IMR-90 (cell line): ENCODE measurements around the gene PHACTR3. TPM values are rescaled to one million over a fixed set of nuclear protein-coding genes. Genes with fewer than 3 reads are reported as not detected.

Experiments
- ATAC-seq: fragments of 200-7000 bp; cut with Tn5 transposase; 2 replicates; pipeline ENCODE4 v1.9.1; 2020; ENCODE audit warnings: low read depth, mild to moderate bottlenecking, moderate library complexity
- BruUV-seq: library from RNA; stranded (reverse); fragments of 400-500 nt; replicated peaks from 2 replicates; lab custom pipeline; 2021; lab: Mats Ljungman, UMichigan
- CTCF ChIA-PET: fragments of 300-600 bp; formaldehyde crosslinking; extraction: SDS; loops from one replicate; lab custom pipeline; 2021; ENCODE audit warnings: antibody characterized with exemption; lab: Yijun Ruan, JAX
- POLR2A ChIA-PET: fragments of 300-600 bp; sonication (Branson Sonifier 250); formaldehyde crosslinking; loops from one replicate; lab custom pipeline; 2022; ENCODE audit warnings: antibody characterized with exemption; ENCODE audit not compliant: unreplicated experiment; lab: Charles Lee
- DNase-seq: peaks from one replicate; pipeline ENCODE4 v3.0.0; 2013
- H2AFZ ChIP-seq: replicated peaks from 2 replicates; pipeline ENCODE3; 2013; ENCODE audit warnings: low read length, mild to moderate bottlenecking; ENCODE audit not compliant: poor library complexity
- H2AK5ac ChIP-seq: 2 replicates; pipeline ENCODE4 v1.6.1; 2013; ENCODE audit warnings: low read depth, low read length, inconsistent platforms
- H2AK9ac ChIP-seq: replicated peaks from 2 replicates; pipeline ENCODE3; 2013; ENCODE audit warnings: mild to moderate bottlenecking, low read depth, low read length, moderate library complexity; ENCODE audit not compliant: poor library complexity
- H2BK120ac ChIP-seq: 2 replicates; pipeline ENCODE4 v1.6.1; 2013; ENCODE audit warnings: low read depth, low read length, inconsistent platforms
- H2BK15ac ChIP-seq: 3 replicates; pipeline ENCODE4 v1.6.1; 2013; ENCODE audit warnings: low read depth, low read length, inconsistent platforms
- H2BK20ac ChIP-seq: 2 replicates; pipeline ENCODE4 v1.6.1; 2013; ENCODE audit warnings: low read depth, mild to moderate bottlenecking, inconsistent platforms, low read length, moderate library complexity
- H2BK5ac ChIP-seq: 2 replicates; pipeline ENCODE4 v1.6.1; 2013; ENCODE audit warnings: mild to moderate bottlenecking, low read depth, low read length, inconsistent platforms; ENCODE audit not compliant: poor library complexity, severe bottlenecking
- H3K14ac ChIP-seq: replicated peaks from 2 replicates; pipeline ENCODE4 v1.6.1; 2013; ENCODE audit warnings: low read depth, low read length, inconsistent platforms
- H3K18ac ChIP-seq: 2 replicates; pipeline ENCODE4 v1.6.1; 2013; ENCODE audit warnings: low read depth, low read length, control low read depth
- H3K23ac ChIP-seq: 2 replicates; pipeline ENCODE4 v1.6.1; 2013; ENCODE audit warnings: low read depth, low read length, inconsistent platforms
- H3K27ac ChIP-seq: 2 replicates; pipeline ENCODE4 v1.5.1; 2013; ENCODE audit warnings: mild to moderate bottlenecking, control low read depth, low read length; ENCODE audit not compliant: insufficient read depth
- H3K27me3 ChIP-seq: 2 replicates; pipeline ENCODE4 v1.6.1; 2013; ENCODE audit warnings: low read length; ENCODE audit not compliant: control insufficient read depth, insufficient read depth
- H3K36me3 ChIP-seq: 2 replicates; pipeline ENCODE4 v1.6.1; 2013; ENCODE audit warnings: low read length, mixed read lengths; ENCODE audit not compliant: control insufficient read depth, insufficient read depth
- H3K4ac ChIP-seq: 2 replicates; pipeline ENCODE4 v1.6.1; 2013; ENCODE audit warnings: low read depth, low read length, inconsistent platforms
- H3K4me1 ChIP-seq: 2 replicates; pipeline ENCODE4 v1.6.1; 2013; ENCODE audit warnings: low read length, mixed read lengths; ENCODE audit not compliant: control insufficient read depth, insufficient read depth
- H3K4me2 ChIP-seq: 2 replicates; pipeline ENCODE4 v1.6.1; 2013; ENCODE audit warnings: low read depth, mild to moderate bottlenecking, control low read depth, low read length, moderate library complexity
- H3K4me3 ChIP-seq: 2 replicates; pipeline ENCODE4 v1.5.1; 2013; ENCODE audit warnings: low read depth, mild to moderate bottlenecking, control low read depth, low read length, moderate library complexity; ENCODE audit not compliant: insufficient read depth
- H3K56ac ChIP-seq: 2 replicates; pipeline ENCODE4 v1.6.1; 2013; ENCODE audit warnings: low read length, inconsistent platforms; ENCODE audit not compliant: insufficient read depth; ENCODE audit errors: extremely low read depth
- H3K79me1 ChIP-seq, 2 experiments: 2 replicates each; pipeline ENCODE4 v1.6.1; 2013; ENCODE audit warnings: low read length in 2 of 2, inconsistent platforms in 1 of 2, low read depth in 1 of 2
- H3K9ac ChIP-seq: 2 replicates; pipeline ENCODE4 v1.6.1; 2013; ENCODE audit warnings: low read depth, low read length, control low read depth
- H3K9me1 ChIP-seq: 2 replicates; pipeline ENCODE4 v1.6.1; 2013; ENCODE audit warnings: low read length, inconsistent platforms; ENCODE audit not compliant: insufficient read depth
- H3K9me3 ChIP-seq: 2 replicates; pipeline ENCODE4 v1.6.1; 2013; ENCODE audit warnings: low read length; ENCODE audit not compliant: control insufficient read depth, insufficient read depth
- H4K20me1 ChIP-seq: 2 replicates; pipeline ENCODE4 v1.6.1; 2013; ENCODE audit warnings: low read length, inconsistent platforms; ENCODE audit not compliant: insufficient read depth
- H4K5ac ChIP-seq: 2 replicates; pipeline ENCODE4 v1.6.1; 2013; ENCODE audit warnings: mild to moderate bottlenecking, low read depth, low read length, control low read depth
- H4K8ac ChIP-seq, 2 experiments: 2 replicates each; pipeline ENCODE4 v1.6.1; 2013; ENCODE audit warnings: low read depth in 2 of 2, low read length in 2 of 2, control low read depth in 1 of 2, inconsistent platforms in 1 of 2
- H4K91ac ChIP-seq: 2 replicates; pipeline ENCODE4 v1.6.1; 2013; ENCODE audit warnings: low read depth, low read length, inconsistent platforms; ENCODE audit not compliant: insufficient read depth
- BHLHE40 ChIP-seq: fragments of 150-350 bp; IDR thresholded peaks from 2 replicates; pipeline ENCODE4 v1.6.1; 2016; ENCODE audit warnings: mild to moderate bottlenecking, low read depth, low read length
- CHD1 ChIP-seq: IDR thresholded peaks from 2 replicates; pipeline ENCODE4 v1.6.1; 2012; ENCODE audit warnings: low read depth, low read length, improper control_type of control experiment
- CTCF ChIP-seq: conservative IDR thresholded peaks from 2 replicates; pipeline ENCODE4 v1.5.1; 2012; ENCODE audit warnings: mild to moderate bottlenecking, low read depth, low read length, improper control_type of control experiment
- ELK1 ChIP-seq: fragments of 150-350 bp; IDR thresholded peaks from 2 replicates; pipeline ENCODE4 v1.6.1; 2016; ENCODE audit warnings: low read depth, mild to moderate bottlenecking, low read length, moderate library complexity, borderline replicate concordance
- FOS ChIP-seq: fragments of 150-350 bp; IDR thresholded peaks from 2 replicates; pipeline ENCODE4 v1.6.1; 2016; ENCODE audit warnings: low read depth, low read length
- MAFK ChIP-seq: IDR thresholded peaks from 2 replicates; pipeline ENCODE4 v1.6.1; 2012; ENCODE audit warnings: low read depth, low read length, improper control_type of control experiment
- RAD21 ChIP-seq: IDR thresholded peaks from 2 replicates; pipeline ENCODE4 v1.6.1; 2012; ENCODE audit warnings: low read length, improper control_type of control experiment
- RCOR1 ChIP-seq: IDR thresholded peaks from 2 replicates; pipeline ENCODE4 v1.6.1; 2012; ENCODE audit warnings: mild to moderate bottlenecking, low read length, improper control_type of control experiment; ENCODE audit not compliant: insufficient replicate concordance
- WGBS, 2 experiments: methylation state at CpG; one replicate each; pipeline versions ENCODE4 v1.1.5 to v1.1.7; 2013; ENCODE audit warnings: missing lambda C conversion rate in 2 of 2; ENCODE audit not compliant: insufficient read length in 1 of 2; ENCODE audit errors: extremely low coverage in 2 of 2; 5-methylcytosine and 5-hydroxymethylcytosine counted together
- dilution Hi-C: fragments of 300-500 bp; cut with HindIII; formaldehyde crosslinking; loops from one replicate; pipeline ENCODE4 v1.14.3; 2018; ENCODE audit warnings: low sequenced_read_pairs; ENCODE audit not compliant: unreplicated experiment
- in situ Hi-C: fragments of 300-500 bp; cut with MboI; formaldehyde crosslinking; loops from 3 replicates; pipeline ENCODE4 v1.14.3; 2019; ENCODE audit warnings: low sequenced_read_pairs, inconsistent platforms, mixed read lengths
- intact Hi-C: fragments of 100-400 bp; cut with micrococcal nuclease; formaldehyde crosslinking; loops from 2 replicates; pipeline ENCODE4 v1.10.0; 2022
- polyA plus RNA-seq, 3 experiments: library from polyadenylated mRNA; depleted of rRNA; stranded (reverse); fragments of >200 nt; gene quantifications; 2 replicates each; pipeline ENCODE4 v1.2.3, GENCODE V29; 2012; ENCODE audit warnings: low replicate concordance in 1 of 3
- total RNA-seq: library from RNA; depleted of rRNA; stranded (reverse); fragments of >200 nt; gene quantifications from 2 replicates; pipeline ENCODE4 v1.2.3, GENCODE V29; 2012

Gene PHACTR3
- total and polyA plus RNA-seq, 2 of the 4 experiments (the other 2 are of a cell fraction) = not detected

DNA sequence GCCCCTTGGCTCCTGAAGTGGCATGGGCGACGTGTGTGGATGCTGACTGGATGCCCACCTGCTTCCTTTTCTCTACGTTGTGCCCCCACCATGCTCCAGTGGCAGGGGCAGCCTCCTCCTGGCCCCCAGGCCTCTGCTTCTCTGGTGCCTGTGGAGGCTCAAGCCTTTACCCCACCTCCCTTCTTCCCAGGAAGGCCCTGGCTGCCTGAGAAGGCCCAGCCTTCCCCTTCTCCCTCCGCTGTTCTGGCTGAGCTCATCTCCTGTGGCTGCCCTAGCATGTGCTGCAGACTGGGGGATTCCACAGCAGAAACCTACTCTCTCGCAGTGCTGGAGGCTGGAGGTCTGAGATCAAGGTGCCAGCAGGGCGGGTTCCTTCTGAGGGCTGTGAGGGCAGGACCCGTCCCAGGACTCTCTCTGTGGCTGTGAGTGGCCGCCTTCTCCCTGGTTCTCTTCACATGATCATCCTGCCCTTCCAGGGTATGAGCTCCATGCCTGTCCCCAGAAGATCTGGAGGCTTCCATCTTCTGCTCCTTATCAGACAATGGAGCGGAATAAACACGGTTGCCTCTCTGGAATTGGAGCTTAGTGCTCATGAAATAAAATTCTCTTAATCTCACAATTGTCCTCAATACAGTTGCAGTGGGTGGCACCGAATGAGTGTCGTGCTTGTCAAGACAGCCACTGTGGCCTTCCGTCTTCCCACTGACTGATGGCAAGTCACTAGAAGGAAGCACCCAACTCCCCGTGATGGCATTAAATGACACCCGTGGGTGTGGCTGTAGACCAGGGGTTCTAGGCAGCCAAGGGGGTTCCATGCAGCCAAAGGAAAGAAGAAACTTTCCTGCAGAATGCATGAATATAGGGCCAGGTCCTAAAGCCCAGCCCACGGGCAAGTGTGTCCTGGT lies 25.1 kb downstream of the PHACTR3 start (continued):
- no peak for TF ChIP-seq CHD1

DNA sequence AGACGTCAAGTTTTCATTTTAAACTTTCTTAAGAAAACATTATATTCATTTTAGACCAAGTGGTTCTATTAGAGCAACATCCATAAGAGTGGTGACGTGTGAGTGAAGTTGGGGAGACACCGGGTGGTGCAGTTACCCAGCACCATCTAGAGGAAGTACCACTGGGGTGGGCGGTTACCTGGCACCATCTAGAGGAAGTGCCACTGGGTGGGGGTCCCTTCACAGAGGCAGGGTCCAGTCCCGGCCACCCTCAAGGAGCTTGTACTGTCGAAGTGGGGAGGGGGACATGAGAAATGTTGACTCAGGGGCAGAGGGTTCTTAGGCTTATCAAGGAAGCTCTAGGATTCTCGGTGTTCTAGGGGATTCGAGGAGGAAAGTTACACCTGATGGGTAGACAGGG lies 26.2 kb downstream of the PHACTR3 start:
- Histone ChIP-seq H2BK15ac (no peak overlapping the region), H2BK5ac (no peak overlapping the region), H2AFZ (no peak overlapping the region), H2BK20ac (no peak overlapping the region), H4K20me1 (no peaks in the 10 kb centered on the region), H3K4me1 (no peaks in the 10 kb centered on the region), H2AK9ac (no peak overlapping the region), H3K18ac (no peak overlapping the region), H4K8ac (no peak overlapping the region), H2BK120ac (no peak overlapping the region), H3K4me2 (no peak overlapping the region), H3K36me3 (no peaks in the 10 kb centered on the region), H3K27me3 (no peaks in the 10 kb centered on the region), H3K9me3 (peaks cover 38% of the 10 kb centered on the region), H3K56ac (no peak overlapping the region), H3K79me1 (no peaks in the 10 kb centered on the region), H3K27ac (no peak overlapping the region), H4K5ac (no peak overlapping the region), H2AK5ac (no peak overlapping the region), H3K23ac (no peak overlapping the region), H4K91ac (no peak overlapping the region), H3K14ac (no peak overlapping the region), H3K4me3 (no peak overlapping the region), H3K4ac (no peak overlapping the region), H3K9ac (no peak overlapping the region), H3K9me1 (no peaks in the 10 kb centered on the region)
- BruUV-seq = no TSS peak
- ChIA-PET CTCF (no interaction called here), POLR2A (no interaction called here)
- 60% methylated on average over 1 of the region's 8 CpGs; no CpG with 5 or more reads in 1 of the 2 experiments for WGBS, 2 experiments
- dilution Hi-C loops = no loop called here
- intact Hi-C loops = no loop called here
- DNase-seq (no peak), ATAC-seq (no peak)
- in situ Hi-C loops = no loop called here
- TF ChIP-seq RCOR1 (no peak), CTCF (no peak), FOS (no peak), MAFK (no peak), BHLHE40 (no peak), ELK1 (no peak), RAD21 (no peak)
